IMR-90 (cell line): ENCODE data around the gene IFITM10. TPM values are rescaled to one million over a fixed set of nuclear protein-coding genes. Genes with fewer than 3 reads are reported as not detected.

Source experiments
- ATAC-seq: fragments of 200-7000 bp; cut with Tn5 transposase; 2 replicates; pipeline ENCODE4 v1.9.1; 2020; ENCODE audit warnings: low read depth, mild to moderate bottlenecking, moderate library complexity
- BruUV-seq: library from RNA; stranded (reverse); fragments of 400-500 nt; replicated peaks from 2 replicates; lab custom pipeline; 2021; lab: Mats Ljungman, UMichigan
- CTCF ChIA-PET: fragments of 300-600 bp; formaldehyde crosslinking; extraction: SDS; loops from one replicate; lab custom pipeline; 2021; ENCODE audit warnings: antibody characterized with exemption; lab: Yijun Ruan, JAX
- POLR2A ChIA-PET: fragments of 300-600 bp; sonication (Branson Sonifier 250); formaldehyde crosslinking; loops from one replicate; lab custom pipeline; 2022; ENCODE audit warnings: antibody characterized with exemption; ENCODE audit not compliant: unreplicated experiment; lab: Charles Lee
- DNase-seq: peaks from one replicate; pipeline ENCODE4 v3.0.0; 2013
- H2AFZ ChIP-seq: replicated peaks from 2 replicates; pipeline ENCODE3; 2013; ENCODE audit warnings: low read length, mild to moderate bottlenecking; ENCODE audit not compliant: poor library complexity
- H2AK5ac ChIP-seq: 2 replicates; pipeline ENCODE4 v1.6.1; 2013; ENCODE audit warnings: low read depth, low read length, inconsistent platforms
- H2AK9ac ChIP-seq: replicated peaks from 2 replicates; pipeline ENCODE3; 2013; ENCODE audit warnings: mild to moderate bottlenecking, low read depth, low read length, moderate library complexity; ENCODE audit not compliant: poor library complexity
- H2BK120ac ChIP-seq: 2 replicates; pipeline ENCODE4 v1.6.1; 2013; ENCODE audit warnings: low read depth, low read length, inconsistent platforms
- H2BK15ac ChIP-seq: 3 replicates; pipeline ENCODE4 v1.6.1; 2013; ENCODE audit warnings: low read depth, low read length, inconsistent platforms
- H2BK20ac ChIP-seq: 2 replicates; pipeline ENCODE4 v1.6.1; 2013; ENCODE audit warnings: low read depth, mild to moderate bottlenecking, inconsistent platforms, low read length, moderate library complexity
- H2BK5ac ChIP-seq: 2 replicates; pipeline ENCODE4 v1.6.1; 2013; ENCODE audit warnings: mild to moderate bottlenecking, low read depth, low read length, inconsistent platforms; ENCODE audit not compliant: poor library complexity, severe bottlenecking
- H3K14ac ChIP-seq: replicated peaks from 2 replicates; pipeline ENCODE4 v1.6.1; 2013; ENCODE audit warnings: low read depth, low read length, inconsistent platforms
- H3K18ac ChIP-seq: 2 replicates; pipeline ENCODE4 v1.6.1; 2013; ENCODE audit warnings: low read depth, low read length, control low read depth
- H3K23ac ChIP-seq: 2 replicates; pipeline ENCODE4 v1.6.1; 2013; ENCODE audit warnings: low read depth, low read length, inconsistent platforms
- H3K27ac ChIP-seq: 2 replicates; pipeline ENCODE4 v1.5.1; 2013; ENCODE audit warnings: mild to moderate bottlenecking, control low read depth, low read length; ENCODE audit not compliant: insufficient read depth
- H3K27me3 ChIP-seq: 2 replicates; pipeline ENCODE4 v1.6.1; 2013; ENCODE audit warnings: low read length; ENCODE audit not compliant: control insufficient read depth, insufficient read depth
- H3K36me3 ChIP-seq: 2 replicates; pipeline ENCODE4 v1.6.1; 2013; ENCODE audit warnings: low read length, mixed read lengths; ENCODE audit not compliant: control insufficient read depth, insufficient read depth
- H3K4ac ChIP-seq: 2 replicates; pipeline ENCODE4 v1.6.1; 2013; ENCODE audit warnings: low read depth, low read length, inconsistent platforms
- H3K4me1 ChIP-seq: 2 replicates; pipeline ENCODE4 v1.6.1; 2013; ENCODE audit warnings: low read length, mixed read lengths; ENCODE audit not compliant: control insufficient read depth, insufficient read depth
- H3K4me2 ChIP-seq: 2 replicates; pipeline ENCODE4 v1.6.1; 2013; ENCODE audit warnings: low read depth, mild to moderate bottlenecking, control low read depth, low read length, moderate library complexity
- H3K4me3 ChIP-seq: 2 replicates; pipeline ENCODE4 v1.5.1; 2013; ENCODE audit warnings: low read depth, mild to moderate bottlenecking, control low read depth, low read length, moderate library complexity; ENCODE audit not compliant: insufficient read depth
- H3K56ac ChIP-seq: 2 replicates; pipeline ENCODE4 v1.6.1; 2013; ENCODE audit warnings: low read length, inconsistent platforms; ENCODE audit not compliant: insufficient read depth; ENCODE audit errors: extremely low read depth
- H3K79me1 ChIP-seq, 2 experiments: 2 replicates each; pipeline ENCODE4 v1.6.1; 2013; ENCODE audit warnings: low read length in 2 of 2, inconsistent platforms in 1 of 2, low read depth in 1 of 2
- H3K9ac ChIP-seq: 2 replicates; pipeline ENCODE4 v1.6.1; 2013; ENCODE audit warnings: low read depth, low read length, control low read depth
- H3K9me1 ChIP-seq: 2 replicates; pipeline ENCODE4 v1.6.1; 2013; ENCODE audit warnings: low read length, inconsistent platforms; ENCODE audit not compliant: insufficient read depth
- H3K9me3 ChIP-seq: 2 replicates; pipeline ENCODE4 v1.6.1; 2013; ENCODE audit warnings: low read length; ENCODE audit not compliant: control insufficient read depth, insufficient read depth
- H4K20me1 ChIP-seq: 2 replicates; pipeline ENCODE4 v1.6.1; 2013; ENCODE audit warnings: low read length, inconsistent platforms; ENCODE audit not compliant: insufficient read depth
- H4K5ac ChIP-seq: 2 replicates; pipeline ENCODE4 v1.6.1; 2013; ENCODE audit warnings: mild to moderate bottlenecking, low read depth, low read length, control low read depth
- H4K8ac ChIP-seq, 2 experiments: 2 replicates each; pipeline ENCODE4 v1.6.1; 2013; ENCODE audit warnings: low read depth in 2 of 2, low read length in 2 of 2, control low read depth in 1 of 2, inconsistent platforms in 1 of 2
- H4K91ac ChIP-seq: 2 replicates; pipeline ENCODE4 v1.6.1; 2013; ENCODE audit warnings: low read depth, low read length, inconsistent platforms; ENCODE audit not compliant: insufficient read depth
- BHLHE40 ChIP-seq: fragments of 150-350 bp; IDR thresholded peaks from 2 replicates; pipeline ENCODE4 v1.6.1; 2016; ENCODE audit warnings: mild to moderate bottlenecking, low read depth, low read length
- CEBPB ChIP-seq: IDR thresholded peaks from 2 replicates; pipeline ENCODE4 v1.6.1; 2012; ENCODE audit warnings: low read depth, low read length, improper control_type of control experiment
- CHD1 ChIP-seq: IDR thresholded peaks from 2 replicates; pipeline ENCODE4 v1.6.1; 2012; ENCODE audit warnings: low read depth, low read length, improper control_type of control experiment
- CTCF ChIP-seq: conservative IDR thresholded peaks from 2 replicates; pipeline ENCODE4 v1.5.1; 2012; ENCODE audit warnings: mild to moderate bottlenecking, low read depth, low read length, improper control_type of control experiment
- ELK1 ChIP-seq: fragments of 150-350 bp; IDR thresholded peaks from 2 replicates; pipeline ENCODE4 v1.6.1; 2016; ENCODE audit warnings: low read depth, mild to moderate bottlenecking, low read length, moderate library complexity, borderline replicate concordance
- FOS ChIP-seq: fragments of 150-350 bp; IDR thresholded peaks from 2 replicates; pipeline ENCODE4 v1.6.1; 2016; ENCODE audit warnings: low read depth, low read length
- MAFK ChIP-seq: IDR thresholded peaks from 2 replicates; pipeline ENCODE4 v1.6.1; 2012; ENCODE audit warnings: low read depth, low read length, improper control_type of control experiment
- MAZ ChIP-seq: IDR thresholded peaks from 2 replicates; pipeline ENCODE4 v1.6.1; 2012; ENCODE audit warnings: low read depth, mild to moderate bottlenecking, low read length, improper control_type of control experiment, moderate library complexity, borderline replicate concordance
- MXI1 ChIP-seq: IDR thresholded peaks from 2 replicates; pipeline ENCODE4 v1.6.1; 2012; ENCODE audit warnings: low read depth, mild to moderate bottlenecking, low read length, moderate library complexity, borderline replicate concordance
- NFE2L2 ChIP-seq: fragments of 150-350 bp; IDR thresholded peaks from 2 replicates; pipeline ENCODE4 v1.6.1; 2016; ENCODE audit warnings: low read depth, mild to moderate bottlenecking, low read length
- POLR2A ChIP-seq: IDR thresholded peaks from 2 replicates; pipeline ENCODE4 v1.6.1; 2012; ENCODE audit warnings: mild to moderate bottlenecking, low read depth, low read length
- RAD21 ChIP-seq: IDR thresholded peaks from 2 replicates; pipeline ENCODE4 v1.6.1; 2012; ENCODE audit warnings: low read length, improper control_type of control experiment
- RCOR1 ChIP-seq: IDR thresholded peaks from 2 replicates; pipeline ENCODE4 v1.6.1; 2012; ENCODE audit warnings: mild to moderate bottlenecking, low read length, improper control_type of control experiment; ENCODE audit not compliant: insufficient replicate concordance
- RFX5 ChIP-seq: IDR thresholded peaks from 2 replicates; pipeline ENCODE4 v1.8.0; 2012; ENCODE audit warnings: low read depth, mild to moderate bottlenecking, low read length, moderate library complexity
- SMC3 ChIP-seq: fragments of 150-350 bp; IDR thresholded peaks from 2 replicates; pipeline ENCODE4 v1.6.1; 2016; ENCODE audit warnings: low read depth, mild to moderate bottlenecking, antibody characterized with exemption, low read length, moderate library complexity
- WGBS, 2 experiments: methylation state at CpG; one replicate each; pipeline versions ENCODE4 v1.1.5 to v1.1.7; 2013; ENCODE audit warnings: missing lambda C conversion rate in 2 of 2; ENCODE audit not compliant: insufficient read length in 1 of 2; ENCODE audit errors: extremely low coverage in 2 of 2; 5-methylcytosine and 5-hydroxymethylcytosine counted together
- dilution Hi-C: fragments of 300-500 bp; cut with HindIII; formaldehyde crosslinking; loops from one replicate; pipeline ENCODE4 v1.14.3; 2018; ENCODE audit warnings: low sequenced_read_pairs; ENCODE audit not compliant: unreplicated experiment
- in situ Hi-C: fragments of 300-500 bp; cut with MboI; formaldehyde crosslinking; loops from 3 replicates; pipeline ENCODE4 v1.14.3; 2019; ENCODE audit warnings: low sequenced_read_pairs, inconsistent platforms, mixed read lengths
- intact Hi-C: fragments of 100-400 bp; cut with micrococcal nuclease; formaldehyde crosslinking; loops from 2 replicates; pipeline ENCODE4 v1.10.0; 2022
- polyA plus RNA-seq, 3 experiments: library from polyadenylated mRNA; depleted of rRNA; stranded (reverse); fragments of >200 nt; gene quantifications; 2 replicates each; pipeline ENCODE4 v1.2.3, GENCODE V29; 2012; ENCODE audit warnings: low replicate concordance in 1 of 3
- total RNA-seq: library from RNA; depleted of rRNA; stranded (reverse); fragments of >200 nt; gene quantifications from 2 replicates; pipeline ENCODE4 v1.2.3, GENCODE V29; 2012
- TF ChIP-seq, protein P1 (sequence below): fragments of 150-350 bp; IDR thresholded peaks from 2 replicates; pipeline ENCODE4 v1.6.1; 2017; ENCODE audit warnings: mild to moderate bottlenecking, antibody characterized with exemption, low read length, low read depth

The IFITM10 gene
- total and polyA plus RNA-seq, 2 of the 4 experiments (the other 2 are of a cell fraction): 0.15 to 0.18 TPM

- DNase-seq: no peak
- H3K4me2 ChIP-seq: no peak overlapping the region
- peaks cover 11% of the 10 kb centered on the region for H4K20me1 ChIP-seq
- in situ Hi-C loops (no loop called here), dilution Hi-C loops (no loop called here), intact Hi-C loops (no loop called here)
- no TSS peak for BruUV-seq
- H3K9me1 ChIP-seq: 0 out of 2 replicates have a peak, but pooled peaks cover 4% of the 10 kb centered on the region
- no peak overlapping the region for H2BK15ac ChIP-seq
- H3K27me3 ChIP-seq: peaks cover 24% of the 10 kb centered on the region
- H4K8ac ChIP-seq: no peak overlapping the region
- H2AK9ac ChIP-seq: no peak overlapping the region
- H3K9me3 ChIP-seq: no peaks in the 10 kb centered on the region; the same call in 1 of the 2 replicates
- no peak overlapping the region for H3K56ac ChIP-seq
- H3K18ac ChIP-seq: no peak overlapping the region
- H3K27ac ChIP-seq: no peak overlapping the region
- ChIA-PET POLR2A (no interaction called here), CTCF (no interaction called here)
- H2BK5ac ChIP-seq: no peak overlapping the region
- H3K9ac ChIP-seq: no peak overlapping the region
- H3K4ac ChIP-seq: no peak overlapping the region
- no peak overlapping the region for H3K14ac ChIP-seq
- H2AK5ac ChIP-seq: no peak overlapping the region
- no peak overlapping the region for H4K5ac ChIP-seq
- H2BK120ac ChIP-seq: no peak overlapping the region
- no peak overlapping the region for H2BK20ac ChIP-seq
- no peak overlapping the region for H4K91ac ChIP-seq
- H3K23ac ChIP-seq: no peak overlapping the region
- no peak for ATAC-seq
- H3K4me1 ChIP-seq: peaks cover 8% of the 10 kb centered on the region; the same call in 1 of the 2 replicates
- no peak overlapping the region for H2AFZ ChIP-seq
- H3K4me3 ChIP-seq: no peak overlapping the region
- TF ChIP-seq MXI1 (no peak), RFX5 (no peak), FOS (no peak), CHD1 (no peak), CTCF (no peak), BHLHE40 (no peak), CEBPB (no peak), ELK1 (no peak), MAFK (no peak), RCOR1 (no peak), POLR2A (no peak), MAZ (no peak), RAD21 (no peak), NFE2L2 (no peak), SMC3 (no peak)
- TF ChIP-seq, protein P1, sequence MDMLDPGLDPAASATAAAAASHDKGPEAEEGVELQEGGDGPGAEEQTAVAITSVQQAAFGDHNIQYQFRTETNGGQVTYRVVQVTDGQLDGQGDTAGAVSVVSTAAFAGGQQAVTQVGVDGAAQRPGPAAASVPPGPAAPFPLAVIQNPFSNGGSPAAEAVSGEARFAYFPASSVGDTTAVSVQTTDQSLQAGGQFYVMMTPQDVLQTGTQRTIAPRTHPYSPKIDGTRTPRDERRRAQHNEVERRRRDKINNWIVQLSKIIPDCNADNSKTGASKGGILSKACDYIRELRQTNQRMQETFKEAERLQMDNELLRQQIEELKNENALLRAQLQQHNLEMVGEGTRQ: no peak
- no peaks in the 10 kb centered on the region for H3K79me1 ChIP-seq
- WGBS, 2 experiments: 79% methylated on average over 11 of the region's 14 CpGs; no CpG with 5 or more reads in 1 of the 2 experiments
- no peaks in the 10 kb centered on the region for H3K36me3 ChIP-seq
These were observed 4.6 kb downstream of the IFITM10 start for GRCh38 chr11:1745701-1746320.
